ENCODE data around the gene FMNL3.
A peak's percentile ranks its signal among the peaks of the same experiment; 100 is the strongest.

The FMNL3 gene

GRCh38 chr12:49649892-49650291 is 57.3 kb downstream of the FMNL3 start:
- no peak for DNase-seq

GRCh38 chr12:49649445-49649844 is 57.8 kb downstream of the FMNL3 start:
- DNase-seq = no peak

GRCh38 chr12:49648712-49649003 is 58.5 kb downstream of the FMNL3 start:
- no peak for DNase-seq

GRCh38 chr12:49647827-49648711 is 59.1 kb downstream of the FMNL3 start:
- DNase-seq = no peak

GRCh38 chr12:49646871-49647654 is 60.1 kb downstream of the FMNL3 start:
- no peak for DNase-seq

- no peak for DNase-seq
These were observed 60.8 kb downstream of the FMNL3 start for GRCh38 chr12:49646331-49646830.

GRCh38 chr12:49645146-49646039 is 61.8 kb downstream of the FMNL3 start:
- no peak for DNase-seq

- peak; percentile 74 for DNase-seq
These were observed 62.6 kb downstream of the FMNL3 start for GRCh38 chr12:49644620-49644994.

GRCh38 chr12:49643961-49644619 is 63.1 kb downstream of the FMNL3 start:
- DNase-seq = no peak

- no peak for DNase-seq
These were observed 64.1 kb downstream of the FMNL3 start for GRCh38 chr12:49643135-49643534.

- no peak for DNase-seq
These were observed 64.8 kb downstream of the FMNL3 start for GRCh38 chr12:49642370-49642802.

- DNase-seq = no peak
These were observed 65.3 kb downstream of the FMNL3 start for GRCh38 chr12:49641748-49642369.

GRCh38 chr12:49636979-49637755 is 70.0 kb downstream of the FMNL3 start:
- peak; percentile 28 for DNase-seq

- no peak for DNase-seq
These were observed 70.6 kb downstream of the FMNL3 start for GRCh38 chr12:49636574-49636973.

GRCh38 chr12:49635656-49636055 is 71.5 kb downstream of the FMNL3 start:
- DNase-seq = no peak

- no peak for DNase-seq
These were observed 72.2 kb downstream of the FMNL3 start for GRCh38 chr12:49635036-49635435.

GRCh38 chr12:49633703-49634345 is 73.4 kb downstream of the FMNL3 start:
- DNase-seq = no peak

GRCh38 chr12:49632986-49633702 is 74.1 kb downstream of the FMNL3 start:
- no peak for DNase-seq

- no peak for DNase-seq
These were observed 74.8 kb downstream of the FMNL3 start for GRCh38 chr12:49632401-49632800.

All from effector CD8-positive, alpha-beta T cell (primary cell).